T-helper 22 cell (primary cell): ENCODE measurements around the gene ISY1.
A peak's percentile ranks its signal among the peaks of the same experiment; 100 is the strongest.
"Not testable (repeated sequence)": the region's sequence is repeated elsewhere in the genome, so short reads cannot be mapped to it uniquely, and the experiment has no call there.

ENCODE experiments used
- DNase-seq: peaks from one replicate; pipeline ENCODE4 v3.0.0-alpha.2; 2020; ENCODE audit warnings: low read depth

The ISY1 gene

GRCh38 chr3:129120254-129121004 is 40.4 kb downstream of the ISY1 start:
- DNase-seq: peak; percentile 86

- DNase-seq: no peak
Measured at GRCh38 chr3:129119365-129120100, 41.3 kb downstream of the ISY1 start.

GRCh38 chr3:129118745-129119144 is 42.1 kb downstream of the ISY1 start:
- DNase-seq: peak; percentile 43

- DNase-seq: no peak
Measured at GRCh38 chr3:129117134-129117533, 43.7 kb downstream of the ISY1 start.

GRCh38 chr3:129116482-129116946 is 44.3 kb downstream of the ISY1 start:
- DNase-seq: no peak

DNA sequence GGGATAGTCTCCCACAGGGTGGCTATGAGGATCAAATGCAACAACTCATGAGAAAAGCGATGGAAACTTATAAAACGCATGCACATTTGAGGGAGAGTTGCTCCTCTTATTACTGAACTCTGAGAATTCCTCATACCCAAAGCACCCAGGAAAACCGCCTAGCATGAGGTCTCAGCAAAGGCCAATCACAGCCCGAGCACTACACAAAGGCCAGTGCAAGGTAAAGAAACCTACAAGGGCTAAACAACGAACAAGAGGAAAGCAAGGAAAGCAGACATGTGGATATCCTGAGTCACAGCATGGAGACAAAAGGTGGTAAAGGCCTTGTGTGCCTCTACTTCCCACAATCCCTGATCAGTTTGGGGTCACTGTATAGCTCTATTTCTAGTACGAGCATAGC is 46.4 kb downstream of the ISY1 start:
- DNase-seq: no peak

GRCh38 chr3:129112308-129113052 is 48.4 kb downstream of the ISY1 start:
- DNase-seq: no peak

- DNase-seq: not testable (repeated sequence)
Measured at GRCh38 chr3:129111076-129111780, 49.6 kb downstream of the ISY1 start.

GRCh38 chr3:129107793-129108192 is 53.1 kb downstream of the ISY1 start:
- DNase-seq: no peak

- DNase-seq: no peak
Measured at GRCh38 chr3:129106866-129107565, 53.8 kb downstream of the ISY1 start.

DNA sequence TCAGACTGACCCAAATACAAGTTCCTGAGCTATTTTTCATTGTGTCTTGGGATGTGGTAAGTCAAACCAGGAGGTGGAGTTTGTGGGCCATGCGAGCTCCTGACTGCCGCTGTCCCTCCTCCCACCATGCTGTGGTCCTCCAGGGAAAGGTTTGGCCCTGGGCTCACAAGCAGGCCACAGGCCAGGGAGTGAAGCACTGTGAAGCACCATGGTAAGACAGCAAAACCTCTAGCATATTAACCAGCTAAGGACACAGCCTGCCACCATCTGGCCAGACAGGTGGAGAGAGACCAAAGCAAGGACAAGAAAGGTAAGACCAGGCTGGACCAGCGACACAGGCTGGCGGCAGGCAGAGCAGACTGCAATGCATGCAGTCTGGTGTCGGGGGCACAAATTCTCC is 54.5 kb downstream of the ISY1 start:
- no peak for DNase-seq

- DNase-seq: no peak
Measured at GRCh38 chr3:129105862-129106261, 55.0 kb downstream of the ISY1 start.

DNA sequence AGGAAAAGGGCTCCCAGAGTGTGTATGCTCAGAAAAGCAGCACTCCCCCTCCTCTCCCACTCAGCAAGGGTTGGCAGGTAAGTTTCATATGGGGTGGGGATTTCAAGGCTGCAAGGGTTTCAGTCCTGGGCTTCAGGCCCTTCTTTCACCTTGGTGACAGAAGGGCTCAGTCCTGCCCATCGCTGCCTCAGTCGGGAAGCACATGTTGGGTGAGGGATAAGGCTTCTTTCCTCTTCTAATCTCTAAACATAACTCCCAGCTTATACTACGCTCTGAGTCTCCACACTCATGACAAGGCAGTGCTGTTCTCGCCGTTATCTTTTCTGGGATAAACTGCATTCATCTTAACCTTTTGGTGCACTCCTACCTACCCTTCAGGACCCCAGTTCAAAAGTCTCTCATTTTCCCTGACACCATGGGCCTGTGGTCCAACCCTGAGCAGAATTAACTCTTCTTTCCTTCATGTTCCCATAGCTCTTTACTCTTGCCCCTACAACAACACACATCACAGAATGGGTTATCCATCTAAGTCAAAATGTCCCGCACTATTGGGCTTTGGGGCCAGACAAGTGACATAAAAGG is 56.3 kb downstream of the ISY1 start:
- DNase-seq: no peak

- no peak for DNase-seq
Measured at GRCh38 chr3:129104051-129104450, 56.8 kb downstream of the ISY1 start.

GRCh38 chr3:129103296-129103695 is 57.6 kb downstream of the ISY1 start:
- DNase-seq: no peak

- no peak for DNase-seq
Measured at GRCh38 chr3:129101370-129102138, 59.3 kb downstream of the ISY1 start.

DNA sequence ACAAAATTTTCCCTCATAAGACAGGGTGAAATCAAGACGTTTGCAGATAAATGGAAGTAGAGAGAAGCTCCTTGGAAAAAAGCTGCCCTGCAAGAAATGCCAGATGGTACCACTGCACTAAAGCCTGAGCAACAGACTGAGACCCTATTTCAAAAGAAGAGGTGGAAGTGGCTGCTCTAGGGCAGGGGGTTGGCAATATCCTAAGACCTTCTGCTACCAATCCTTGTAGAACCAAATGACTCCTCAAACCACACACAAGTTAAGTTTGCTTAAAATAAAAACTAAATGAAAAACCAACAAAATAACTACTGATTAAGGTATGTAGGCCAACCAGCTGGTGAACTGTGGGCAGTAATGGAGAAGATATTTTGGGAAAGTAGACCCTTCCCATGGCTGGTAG is 60.6 kb downstream of the ISY1 start:
- DNase-seq: no peak

DNA sequence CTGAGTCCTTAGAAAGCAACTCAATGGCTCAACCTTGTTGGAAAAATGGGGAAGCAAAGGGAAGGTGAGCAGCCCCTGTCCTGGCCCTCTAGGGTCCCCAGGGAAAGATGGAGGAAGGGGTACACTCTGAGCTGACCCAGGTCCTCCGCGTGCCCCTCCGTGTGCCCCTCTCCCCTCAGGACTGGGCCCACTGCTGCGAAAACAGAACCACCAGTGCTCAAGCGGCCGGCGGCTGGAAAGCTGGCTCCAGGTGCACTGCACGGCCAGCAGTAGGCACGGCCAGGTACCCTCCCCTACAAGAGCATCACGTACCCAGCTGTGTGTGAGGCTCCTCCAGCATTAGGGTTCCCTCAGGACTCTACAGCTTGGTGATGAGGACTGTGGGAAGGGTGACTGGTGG is 65.6 kb downstream of the ISY1 start:
- DNase-seq: no peak

DNA sequence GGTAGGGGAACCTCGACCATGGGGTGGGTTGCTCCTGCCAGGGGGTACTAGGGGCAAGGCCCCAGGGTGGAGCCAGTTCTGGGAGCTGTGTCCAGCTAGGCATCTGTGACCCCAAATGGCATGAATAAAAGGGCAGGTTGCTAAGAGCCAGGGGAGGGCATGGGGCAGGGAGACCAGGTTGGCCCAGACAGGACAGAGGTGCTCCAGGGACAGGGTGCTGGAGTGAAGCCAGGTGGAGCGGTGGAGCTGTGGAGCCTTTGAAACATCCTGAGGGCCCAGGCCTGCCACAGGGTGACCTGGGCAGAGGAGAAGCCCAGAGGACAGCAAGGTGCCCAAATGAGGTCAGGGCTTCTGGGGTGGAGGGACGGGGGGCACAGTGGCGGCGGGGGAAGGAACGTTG is 72.6 kb downstream of the ISY1 start:
- not testable (repeated sequence) for DNase-seq

GRCh38 chr3:129087904-129088303 is 73.0 kb downstream of the ISY1 start:
- not testable (repeated sequence) for DNase-seq
